PC-3 (cell line): ENCODE data around the gene PHYKPL.

ENCODE experiments used
- EZH2 ChIP-seq: fragments of 300-600 bp; sonication (generic); IDR thresholded peaks from one replicate; pipeline ENCODE4 v1.6.1; 2017; ENCODE audit warnings: antibody characterized with exemption, mild to moderate bottlenecking, low read length; ENCODE audit not compliant: unreplicated experiment
- EZH2phosphoT487 ChIP-seq: fragments of 300-600 bp; sonication (generic); IDR thresholded peaks from 2 replicates; pipeline ENCODE4 v1.6.1; 2018; ENCODE audit warnings: mild to moderate bottlenecking, antibody characterized with exemption, low read length, borderline replicate concordance
- TF ChIP-seq, protein P1 (sequence below): fragments of 300-600 bp; sonication (generic); conservative IDR thresholded peaks from 2 replicates; pipeline ENCODE4 v1.5.1; 2017; ENCODE audit warnings: antibody characterized with exemption, low read depth, mild to moderate bottlenecking, low read length

DNA sequence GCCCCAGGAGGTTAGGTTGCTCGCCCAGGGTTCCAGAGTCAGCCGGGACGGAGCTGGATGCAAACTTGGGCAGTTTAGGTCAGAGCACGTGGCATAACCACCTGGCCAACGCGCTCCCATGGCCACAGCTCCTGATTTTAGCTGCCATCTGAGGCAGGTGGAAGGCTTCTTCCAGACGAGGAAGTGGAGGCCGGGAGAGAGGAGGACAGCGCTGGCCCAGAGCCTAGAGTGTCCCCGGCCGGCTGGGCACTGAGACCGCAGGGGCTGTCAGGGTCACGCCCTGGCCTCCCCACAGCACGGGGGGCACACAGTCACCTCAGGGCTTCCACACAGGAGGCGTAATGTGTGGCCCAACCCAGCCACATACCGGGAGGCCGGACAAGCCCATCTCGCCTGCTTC lies 16.1 kb upstream of the PHYKPL start:
- TF ChIP-seq, protein P1, sequence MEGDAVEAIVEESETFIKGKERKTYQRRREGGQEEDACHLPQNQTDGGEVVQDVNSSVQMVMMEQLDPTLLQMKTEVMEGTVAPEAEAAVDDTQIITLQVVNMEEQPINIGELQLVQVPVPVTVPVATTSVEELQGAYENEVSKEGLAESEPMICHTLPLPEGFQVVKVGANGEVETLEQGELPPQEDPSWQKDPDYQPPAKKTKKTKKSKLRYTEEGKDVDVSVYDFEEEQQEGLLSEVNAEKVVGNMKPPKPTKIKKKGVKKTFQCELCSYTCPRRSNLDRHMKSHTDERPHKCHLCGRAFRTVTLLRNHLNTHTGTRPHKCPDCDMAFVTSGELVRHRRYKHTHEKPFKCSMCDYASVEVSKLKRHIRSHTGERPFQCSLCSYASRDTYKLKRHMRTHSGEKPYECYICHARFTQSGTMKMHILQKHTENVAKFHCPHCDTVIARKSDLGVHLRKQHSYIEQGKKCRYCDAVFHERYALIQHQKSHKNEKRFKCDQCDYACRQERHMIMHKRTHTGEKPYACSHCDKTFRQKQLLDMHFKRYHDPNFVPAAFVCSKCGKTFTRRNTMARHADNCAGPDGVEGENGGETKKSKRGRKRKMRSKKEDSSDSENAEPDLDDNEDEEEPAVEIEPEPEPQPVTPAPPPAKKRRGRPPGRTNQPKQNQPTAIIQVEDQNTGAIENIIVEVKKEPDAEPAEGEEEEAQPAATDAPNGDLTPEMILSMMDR, result no peak
- TF ChIP-seq EZH2 (no peak), EZH2phosphoT487 (no peak)
